ENCODE data around the gene SPTLC3. TPM values are rescaled to one million over a fixed set of nuclear protein-coding genes. Genes with fewer than 3 reads are reported as not detected.

Gene SPTLC3
- total RNA-seq, 2 experiments from 2014 or later, result not detected

DNA sequence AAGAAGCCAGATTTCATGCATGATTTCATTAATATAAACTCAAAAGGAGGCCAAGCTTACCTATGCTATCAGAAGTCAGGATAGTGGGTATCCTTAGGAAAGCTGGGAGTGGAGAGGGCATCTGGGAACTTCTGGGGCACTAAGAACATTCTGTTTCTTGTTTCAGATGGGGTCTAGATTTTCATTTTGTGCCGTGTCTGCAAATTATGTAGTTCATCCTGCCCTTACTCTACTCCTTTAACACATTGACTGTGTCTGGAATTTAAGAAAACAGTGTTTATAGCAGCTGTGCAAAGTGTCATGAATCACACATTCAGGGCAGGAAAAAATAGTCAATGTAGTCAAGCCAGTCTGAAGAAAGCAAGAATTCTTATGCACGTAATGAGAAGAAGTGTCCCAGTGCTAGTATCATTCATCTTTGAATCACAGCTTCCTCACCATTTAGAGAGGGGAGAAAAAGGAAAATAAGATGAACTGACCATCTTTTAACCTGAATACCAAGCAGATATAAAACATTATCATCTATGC is 11.6 kb upstream of the SPTLC3 start:
- BruUV-seq (replicated peaks), result no TSS peak
- H3K4me3 ChIP-seq (ENCODE audit: low read depth, low read length, poor library complexity, severe bottlenecking), result no peak overlapping the region
- H3K9me2 ChIP-seq (ENCODE audit: insufficient read depth, low read length), result no peaks in the 10 kb centered on the region
- H3K4me2 ChIP-seq (ENCODE audit: low read length), result no peak overlapping the region
- H3K36me3 ChIP-seq (ENCODE audit: insufficient read depth, low read length), result no peaks in the 10 kb centered on the region
- H3K4me1 ChIP-seq (ENCODE audit: insufficient read depth, low read length, poor library complexity, severe bottlenecking), result no peaks in the 10 kb centered on the region
- TF ChIP-seq, protein P1, sequence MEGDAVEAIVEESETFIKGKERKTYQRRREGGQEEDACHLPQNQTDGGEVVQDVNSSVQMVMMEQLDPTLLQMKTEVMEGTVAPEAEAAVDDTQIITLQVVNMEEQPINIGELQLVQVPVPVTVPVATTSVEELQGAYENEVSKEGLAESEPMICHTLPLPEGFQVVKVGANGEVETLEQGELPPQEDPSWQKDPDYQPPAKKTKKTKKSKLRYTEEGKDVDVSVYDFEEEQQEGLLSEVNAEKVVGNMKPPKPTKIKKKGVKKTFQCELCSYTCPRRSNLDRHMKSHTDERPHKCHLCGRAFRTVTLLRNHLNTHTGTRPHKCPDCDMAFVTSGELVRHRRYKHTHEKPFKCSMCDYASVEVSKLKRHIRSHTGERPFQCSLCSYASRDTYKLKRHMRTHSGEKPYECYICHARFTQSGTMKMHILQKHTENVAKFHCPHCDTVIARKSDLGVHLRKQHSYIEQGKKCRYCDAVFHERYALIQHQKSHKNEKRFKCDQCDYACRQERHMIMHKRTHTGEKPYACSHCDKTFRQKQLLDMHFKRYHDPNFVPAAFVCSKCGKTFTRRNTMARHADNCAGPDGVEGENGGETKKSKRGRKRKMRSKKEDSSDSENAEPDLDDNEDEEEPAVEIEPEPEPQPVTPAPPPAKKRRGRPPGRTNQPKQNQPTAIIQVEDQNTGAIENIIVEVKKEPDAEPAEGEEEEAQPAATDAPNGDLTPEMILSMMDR (conservative IDR thresholded peaks at IDR 0.05; ENCODE audit: low read length), result no peak
- no peak for TF ChIP-seq EZH2phosphoT487 (IDR thresholded peaks at IDR 0.05; ENCODE audit: borderline replicate concordance, low read depth, low read length)
- H4K20me1 ChIP-seq (ENCODE audit: insufficient read depth, low read length), result no peaks in the 10 kb centered on the region
- intact Hi-C loops (cut with micrococcal nuclease; ENCODE audit: unreplicated experiment), result no loop called here
- CTCF ChIA-PET (ENCODE audit: unreplicated experiment), result no interaction called here
- no peaks in the 10 kb centered on the region for H3K9me3 ChIP-seq (ENCODE audit: low read length)
- no peak for DNase-seq (ENCODE audit: low spot score)
- H3K27ac ChIP-seq (ENCODE audit: low read depth, low read length, poor library complexity, severe bottlenecking), result no peak overlapping the region
- POLR2A ChIA-PET, result interaction anchor here (0.6 kb wide), 1 partner anchor 67 kb away, joined by 3 read pairs; no protein-coding TSS in a partner anchor
- H3K79me2 ChIP-seq (ENCODE audit: insufficient read depth, low read depth, low read length), result no peaks in the 10 kb centered on the region
- no peak overlapping the region for H2AFZ ChIP-seq (ENCODE audit: low read length)

DNA sequence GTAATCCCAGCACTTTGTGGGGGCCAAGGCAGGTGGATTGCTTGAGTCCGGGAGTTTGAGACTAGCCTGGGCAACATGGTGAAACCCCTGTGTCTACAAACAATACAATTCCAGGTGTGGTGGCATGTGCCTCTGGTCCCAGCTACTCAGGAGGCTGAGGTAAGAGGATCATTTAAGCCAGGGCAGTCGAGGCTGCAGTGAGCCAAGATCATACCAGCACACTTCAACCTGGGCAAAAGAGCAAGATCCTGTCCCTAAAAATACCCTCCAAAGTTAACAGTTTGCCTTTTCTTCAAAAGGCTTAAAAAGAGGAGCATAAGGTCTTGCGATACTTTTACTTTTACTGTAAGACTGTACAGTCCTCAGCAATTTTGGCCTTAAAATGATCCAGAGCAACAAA is 10.7 kb upstream of the SPTLC3 start:
- intact Hi-C loops (cut with micrococcal nuclease; ENCODE audit: unreplicated experiment), result no loop called here
- no peak for TF ChIP-seq EZH2phosphoT487 (IDR thresholded peaks at IDR 0.05; ENCODE audit: borderline replicate concordance, low read depth, low read length)
- TF ChIP-seq, protein P1 (conservative IDR thresholded peaks at IDR 0.05; ENCODE audit: low read length), result no peak
- ChIA-PET POLR2A (interaction anchor here (0.6 kb wide), 1 partner anchor 68 kb away, joined by 3 read pairs; no protein-coding TSS in a partner anchor), CTCF (ENCODE audit: unreplicated experiment) (no interaction called here)
- Histone ChIP-seq H3K79me2 (ENCODE audit: insufficient read depth, low read depth, low read length) (no peaks in the 10 kb centered on the region), H2AFZ (ENCODE audit: low read length) (no peak overlapping the region), H3K36me3 (ENCODE audit: insufficient read depth, low read length) (no peaks in the 10 kb centered on the region), H3K9me2 (ENCODE audit: insufficient read depth, low read length) (no peaks in the 10 kb centered on the region), H3K4me1 (ENCODE audit: insufficient read depth, low read length, poor library complexity, severe bottlenecking) (no peaks in the 10 kb centered on the region), H4K20me1 (ENCODE audit: insufficient read depth, low read length) (no peaks in the 10 kb centered on the region), H3K4me2 (ENCODE audit: low read length) (no peak overlapping the region), H3K4me3 (ENCODE audit: low read depth, low read length, poor library complexity, severe bottlenecking) (no peak overlapping the region), H3K27ac (ENCODE audit: low read depth, low read length, poor library complexity, severe bottlenecking) (no peak overlapping the region), H3K9me3 (ENCODE audit: low read length) (no peaks in the 10 kb centered on the region)
- no TSS peak for BruUV-seq (replicated peaks)
- DNase-seq (ENCODE audit: low spot score), result no peak

DNA sequence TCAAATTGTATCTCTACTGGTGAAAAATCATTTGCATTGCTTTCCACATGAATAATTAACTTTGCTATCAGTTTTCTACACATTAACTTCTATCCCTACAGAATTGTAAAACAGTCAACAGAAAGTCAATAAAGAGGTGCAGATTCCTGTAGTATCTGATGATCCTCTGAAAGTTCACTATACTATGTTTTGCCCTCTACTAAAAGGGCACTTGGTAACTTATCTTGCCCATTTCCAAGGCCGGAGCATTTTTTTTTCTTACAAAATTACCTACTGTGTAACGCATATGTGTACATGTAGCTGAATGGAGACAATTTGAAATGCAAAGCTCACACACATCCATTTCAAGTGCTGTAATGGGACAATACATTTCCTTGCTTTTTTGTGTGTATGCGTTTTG is 9.6 kb upstream of the SPTLC3 start:
- H3K4me2 ChIP-seq (ENCODE audit: low read length), result no peak overlapping the region

More for the DNA sequence above, 9.6 kb upstream of the SPTLC3 start:
- Histone ChIP-seq H3K4me3 (ENCODE audit: low read depth, low read length, poor library complexity, severe bottlenecking) (no peak overlapping the region), H4K20me1 (ENCODE audit: insufficient read depth, low read length) (no peaks in the 10 kb centered on the region), H3K9me2 (ENCODE audit: insufficient read depth, low read length) (no peaks in the 10 kb centered on the region), H2AFZ (ENCODE audit: low read length) (no peak overlapping the region), H3K27ac (ENCODE audit: low read depth, low read length, poor library complexity, severe bottlenecking) (no peak overlapping the region), H3K36me3 (ENCODE audit: insufficient read depth, low read length) (no peaks in the 10 kb centered on the region), H3K9me3 (ENCODE audit: low read length) (no peaks in the 10 kb centered on the region), H3K4me1 (ENCODE audit: insufficient read depth, low read length, poor library complexity, severe bottlenecking) (no peaks in the 10 kb centered on the region), H3K79me2 (ENCODE audit: insufficient read depth, low read depth, low read length) (no peaks in the 10 kb centered on the region)
- ChIA-PET POLR2A (no interaction called here), CTCF (ENCODE audit: unreplicated experiment) (no interaction called here)
- TF ChIP-seq, protein P1 (conservative IDR thresholded peaks at IDR 0.05; ENCODE audit: low read length), result no peak
- no peak for TF ChIP-seq EZH2phosphoT487 (IDR thresholded peaks at IDR 0.05; ENCODE audit: borderline replicate concordance, low read depth, low read length)
- intact Hi-C loops (cut with micrococcal nuclease; ENCODE audit: unreplicated experiment), result no loop called here
- no peak for DNase-seq (ENCODE audit: low spot score)
- no TSS peak for BruUV-seq (replicated peaks)
